ENCODE results near the gene FAM162B. TPM values are rescaled to one million over a fixed set of nuclear protein-coding genes. Genes with fewer than 3 reads are reported as not detected.
A peak's percentile ranks its signal among the peaks of the same experiment; 100 is the strongest.

The FAM162B gene
- total and polyA plus RNA-seq, 4 donors = 3.9 to 64.4 (median 4.9) TPM

- Histone ChIP-seq H3K27me3 (ENCODE audit: control insufficient read depth in 3 of 3, insufficient read depth in 3 of 3, low read length in 2 of 3) (peaks cover 0 to 2% (median 0%) of the 10 kb centered on the region in 3 donors), H3K36me3 (ENCODE audit: control insufficient read depth in 4 of 4, insufficient read depth in 4 of 4, low read length in 4 of 4) (peaks cover 0 to 3% (median 0%) of the 10 kb centered on the region in 4 donors), H3K4me1 (ENCODE audit: control insufficient read depth in 5 of 5, insufficient read depth in 5 of 5, low read length in 5 of 5) (peaks cover 0 to 40% (median 0%) of the 10 kb centered on the region in 5 donors), H3K9ac (ENCODE audit: insufficient read depth in 1 of 2, low read length in 2 of 2) (no peak overlapping the region), H3K27ac (ENCODE audit: low read depth in 1 of 2, low read length in 1 of 2) (no peak overlapping the region), H3K9me3 (ENCODE audit: control insufficient read depth in 4 of 4, insufficient read depth in 3 of 4, low read length in 3 of 4) (no peaks in the 10 kb centered on the region), H3K4me3 (no peak overlapping the region)
- WGBS, 2 donors = 71 to 73% methylated on average over 5 of the region's 5 CpGs
- TF ChIP-seq, protein P1, sequence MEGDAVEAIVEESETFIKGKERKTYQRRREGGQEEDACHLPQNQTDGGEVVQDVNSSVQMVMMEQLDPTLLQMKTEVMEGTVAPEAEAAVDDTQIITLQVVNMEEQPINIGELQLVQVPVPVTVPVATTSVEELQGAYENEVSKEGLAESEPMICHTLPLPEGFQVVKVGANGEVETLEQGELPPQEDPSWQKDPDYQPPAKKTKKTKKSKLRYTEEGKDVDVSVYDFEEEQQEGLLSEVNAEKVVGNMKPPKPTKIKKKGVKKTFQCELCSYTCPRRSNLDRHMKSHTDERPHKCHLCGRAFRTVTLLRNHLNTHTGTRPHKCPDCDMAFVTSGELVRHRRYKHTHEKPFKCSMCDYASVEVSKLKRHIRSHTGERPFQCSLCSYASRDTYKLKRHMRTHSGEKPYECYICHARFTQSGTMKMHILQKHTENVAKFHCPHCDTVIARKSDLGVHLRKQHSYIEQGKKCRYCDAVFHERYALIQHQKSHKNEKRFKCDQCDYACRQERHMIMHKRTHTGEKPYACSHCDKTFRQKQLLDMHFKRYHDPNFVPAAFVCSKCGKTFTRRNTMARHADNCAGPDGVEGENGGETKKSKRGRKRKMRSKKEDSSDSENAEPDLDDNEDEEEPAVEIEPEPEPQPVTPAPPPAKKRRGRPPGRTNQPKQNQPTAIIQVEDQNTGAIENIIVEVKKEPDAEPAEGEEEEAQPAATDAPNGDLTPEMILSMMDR (IDR thresholded peaks at IDR 0.05; ENCODE audit: control extremely low read depth, extremely low read depth) = no peak
- DNase-seq = peak; percentile 17 to 38 (median 31)
- ATAC-seq (ENCODE audit: insufficient read depth, low FRiP score) = no peak
Measured at GRCh38 chr6:116766506-116767176, 1.1 kb upstream of the FAM162B start.

DNA sequence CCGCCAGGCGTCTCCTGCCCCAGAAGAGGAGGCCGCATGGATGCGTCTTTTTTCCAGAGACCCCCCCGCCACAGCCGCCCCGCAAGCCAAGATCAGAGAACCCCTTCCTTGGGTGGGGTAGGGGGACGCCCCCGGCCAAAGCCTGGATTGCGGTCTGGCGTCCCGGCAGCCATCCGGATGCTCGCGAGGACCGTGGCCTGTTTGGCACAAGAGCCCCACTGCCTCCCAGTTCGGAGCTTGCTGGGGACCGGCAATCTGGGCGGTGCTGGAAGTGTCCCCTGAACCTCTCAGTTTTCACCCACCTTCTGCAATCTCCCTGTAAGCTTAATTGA, 924 bp downstream of the FAM162B start:
- ATAC-seq (ENCODE audit: insufficient read depth, low FRiP score) (no peak), DNase-seq (peak; percentile 65 to 75 (median 72))
- Histone ChIP-seq H3K27me3 (ENCODE audit: control insufficient read depth in 3 of 3, insufficient read depth in 3 of 3, low read length in 2 of 3) (peaks cover 0 to 2% (median 0%) of the 10 kb centered on the region in 3 donors), H3K9ac (ENCODE audit: insufficient read depth in 1 of 2, low read length in 2 of 2) (peak overlapping the region; percentile 82 to 87), H3K27ac (ENCODE audit: low read depth in 1 of 2, low read length in 1 of 2) (peak overlapping the region in 1 of 2 donors; percentile 42), H3K4me3 (peak overlapping the region; percentile 42), H3K4me1 (ENCODE audit: control insufficient read depth in 5 of 5, insufficient read depth in 5 of 5, low read length in 5 of 5) (peaks cover 0 to 44% (median 0%) of the 10 kb centered on the region in 5 donors), H3K36me3 (ENCODE audit: control insufficient read depth in 4 of 4, insufficient read depth in 4 of 4, low read length in 4 of 4) (peaks cover 0 to 9% (median 4%) of the 10 kb centered on the region in 4 donors), H3K9me3 (ENCODE audit: control insufficient read depth in 4 of 4, insufficient read depth in 3 of 4, low read length in 3 of 4) (no peaks in the 10 kb centered on the region)
- TF ChIP-seq, protein P1 (IDR thresholded peaks at IDR 0.05; ENCODE audit: control extremely low read depth, extremely low read depth) = no peak
- WGBS, 2 donors = 32 to 40% methylated on average over 19 of the region's 19 CpGs

- H3K27ac ChIP-seq (ENCODE audit: low read depth in 1 of 2, low read length in 1 of 2) = peak overlapping the region in 1 of 2 donors; percentile 42
- 76 to 86% methylated on average over 11 of the region's 11 CpGs for WGBS, 2 donors
- DNase-seq (peak; percentile 51 to 87 (median 87)), ATAC-seq (ENCODE audit: insufficient read depth, low FRiP score) (no peak)
- no peaks in the 10 kb centered on the region for H3K9me3 ChIP-seq (ENCODE audit: control insufficient read depth in 4 of 4, insufficient read depth in 3 of 4, low read length in 3 of 4)
- peaks cover 0 to 2% (median 0%) of the 10 kb centered on the region in 3 donors for H3K27me3 ChIP-seq (ENCODE audit: control insufficient read depth in 3 of 3, insufficient read depth in 3 of 3, low read length in 2 of 3)
- TF ChIP-seq, protein P1 (IDR thresholded peaks at IDR 0.05; ENCODE audit: control extremely low read depth, extremely low read depth) = no peak
- peak overlapping the region; percentile 83 to 87 for H3K9ac ChIP-seq (ENCODE audit: insufficient read depth in 1 of 2, low read length in 2 of 2)
- peaks cover 0 to 40% (median 0%) of the 10 kb centered on the region in 5 donors for H3K4me1 ChIP-seq (ENCODE audit: control insufficient read depth in 5 of 5, insufficient read depth in 5 of 5, low read length in 5 of 5)
- peak overlapping the region; percentile 42 for H3K4me3 ChIP-seq
- peaks cover 0 to 11% (median 4%) of the 10 kb centered on the region in 4 donors for H3K36me3 ChIP-seq (ENCODE audit: control insufficient read depth in 4 of 4, insufficient read depth in 4 of 4, low read length in 4 of 4)
Measured at GRCh38 chr6:116763906-116764628, 1.5 kb downstream of the FAM162B start.

Data from lung (tissue), 12 donors.